OCI-LY7 (cell line): ENCODE results near the gene KRTAP13-2. TPM values are rescaled to one million over a fixed set of nuclear protein-coding genes. Genes with fewer than 3 reads are reported as not detected.

Experiments used
- BruUV-seq: library from RNA; stranded (reverse); fragments of 400-500 nt; replicated peaks from 2 replicates; lab custom pipeline; 2021; lab: Mats Ljungman, UMichigan
- CTCF ChIA-PET: fragments of 300-600 bp; sonication (Branson Sonifier 250); formaldehyde crosslinking; loops from one replicate; lab custom pipeline; 2022; ENCODE audit warnings: antibody characterized with exemption; ENCODE audit not compliant: unreplicated experiment; lab: Charles Lee
- POLR2A ChIA-PET: fragments of 300-600 bp; sonication (Branson Sonifier 250); formaldehyde crosslinking; loops from one replicate; lab custom pipeline; 2022; ENCODE audit warnings: antibody characterized with exemption; lab: Charles Lee
- DNase-seq: peaks from one replicate; pipeline ENCODE4 v3.0.0-alpha.2; 2015; ENCODE audit warnings: low spot score
- H2AFZ ChIP-seq: fragments of 200-600 bp; sonication (generic), shearing (Covaris generic); 2 replicates; pipeline ENCODE4 v1.6.1; 2014; ENCODE audit warnings: mild to moderate bottlenecking, antibody characterized with exemption, low read length, moderate library complexity
- H3K27ac ChIP-seq: fragments of 200-600 bp; sonication (generic); 2 replicates; pipeline ENCODE4 v1.5.1; 2014; ENCODE audit warnings: mixed run types, low read depth, mild to moderate bottlenecking, moderate library complexity, low read length, inconsistent platforms; ENCODE audit not compliant: poor library complexity, severe bottlenecking
- H3K36me3 ChIP-seq: fragments of 200-600 bp; sonication (generic); 2 replicates; pipeline ENCODE4 v1.6.1; 2014; ENCODE audit warnings: mild to moderate bottlenecking, antibody characterized with exemption, low read length, moderate library complexity, mixed read lengths; ENCODE audit not compliant: insufficient read depth
- H3K4me1 ChIP-seq: fragments of 200-600 bp; sonication (generic); 2 replicates; pipeline ENCODE4 v1.5.1; 2014; ENCODE audit warnings: mild to moderate bottlenecking, low read length; ENCODE audit not compliant: insufficient read depth, poor library complexity, severe bottlenecking
- H3K4me2 ChIP-seq: fragments of 200-600 bp; sonication (generic); 2 replicates; pipeline ENCODE4 v1.6.1; 2014; ENCODE audit warnings: mild to moderate bottlenecking, low read length
- H3K4me3 ChIP-seq: fragments of 200-600 bp; sonication (generic); 2 replicates; pipeline ENCODE4 v1.5.1; 2014; ENCODE audit warnings: mild to moderate bottlenecking, low read depth, low read length; ENCODE audit not compliant: poor library complexity, severe bottlenecking
- H3K79me2 ChIP-seq: fragments of 200-600 bp; sonication (generic); 2 replicates; pipeline ENCODE4 v1.6.1; 2016; ENCODE audit warnings: low read depth, mild to moderate bottlenecking, low read length, moderate library complexity, mixed read lengths; ENCODE audit not compliant: insufficient read depth
- H3K9me2 ChIP-seq: fragments of 200-600 bp; sonication (generic); 2 replicates; pipeline ENCODE4 v1.6.1; 2016; ENCODE audit warnings: mild to moderate bottlenecking, low read length, mixed read lengths; ENCODE audit not compliant: insufficient read depth
- H3K9me3 ChIP-seq: fragments of 200-600 bp; sonication (generic); 2 replicates; pipeline ENCODE4 v1.6.1; 2014; ENCODE audit warnings: mild to moderate bottlenecking, mixed run types, low read length, mixed read lengths
- H4K20me1 ChIP-seq: fragments of 200-600 bp; sonication (generic); 2 replicates; pipeline ENCODE4 v1.6.1; 2014; ENCODE audit warnings: mild to moderate bottlenecking, antibody characterized with exemption, low read length, moderate library complexity, mixed read lengths; ENCODE audit not compliant: insufficient read depth
- CTCF ChIP-seq: fragments of 200-600 bp; sonication (generic); conservative IDR thresholded peaks from 2 replicates; pipeline ENCODE4 v1.5.1; 2014; ENCODE audit warnings: mild to moderate bottlenecking, antibody characterized with exemption, low read length, moderate library complexity, mixed read lengths
- EZH2phosphoT487 ChIP-seq: fragments of 200-600 bp; sonication (generic); IDR thresholded peaks from 2 replicates; pipeline ENCODE4 v1.6.1; 2018; ENCODE audit warnings: low read depth, borderline replicate concordance, mild to moderate bottlenecking, mixed run types, antibody characterized with exemption, low read length, moderate library complexity, mixed read lengths
- intact Hi-C: fragments of 100-400 bp; cut with micrococcal nuclease; formaldehyde crosslinking; loops from one replicate; pipeline ENCODE4 v1.10.0; 2022; ENCODE audit not compliant: unreplicated experiment
- total RNA-seq, 2 experiments: library from RNA; depleted of rRNA in 1 of 2; stranded (reverse); fragments of >200 nt in 1 of 2; shearing (Covaris generic) in 1 of 2; gene quantifications; 2 replicates each; pipeline ENCODE4 v1.2.3, GENCODE V29; 2014 to 2022

Gene KRTAP13-2
- total RNA-seq, 2 experiments from 2014 or later, result not detected

DNA sequence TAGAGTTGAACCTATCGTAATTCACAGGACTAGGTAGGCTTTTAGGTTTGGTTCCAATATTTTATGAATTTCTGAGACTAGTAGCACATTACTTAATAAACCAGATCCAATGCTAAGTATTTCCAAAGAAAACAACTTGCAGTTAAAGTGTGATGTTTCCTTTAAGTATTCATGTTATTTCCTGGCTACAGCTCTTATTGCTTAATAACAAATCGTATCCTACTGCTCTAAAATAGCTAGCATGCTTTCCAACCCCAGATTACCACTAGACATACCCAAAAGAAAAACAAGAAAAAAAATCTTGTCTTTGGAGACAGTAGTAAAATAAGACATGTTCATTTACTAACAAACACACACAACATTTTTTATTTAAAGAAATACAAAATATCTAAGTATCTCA, 35.5 kb downstream of the KRTAP13-2 start:
- Histone ChIP-seq H3K4me1 (no peaks in the 10 kb centered on the region), H4K20me1 (no peaks in the 10 kb centered on the region), H3K27ac (no peak overlapping the region), H3K79me2 (no peaks in the 10 kb centered on the region), H3K4me3 (no peak overlapping the region), H3K9me2 (no peaks in the 10 kb centered on the region), H3K9me3 (no peaks in the 10 kb centered on the region), H3K36me3 (no peaks in the 10 kb centered on the region), H2AFZ (no peak overlapping the region), H3K4me2 (no peak overlapping the region)
- intact Hi-C loops, result no loop called here
- no TSS peak for BruUV-seq
- TF ChIP-seq CTCF, result no peak
- no peak for TF ChIP-seq EZH2phosphoT487
- DNase-seq, result no peak
- CTCF ChIA-PET, result no interaction called here
- POLR2A ChIA-PET, result no interaction called here

DNA sequence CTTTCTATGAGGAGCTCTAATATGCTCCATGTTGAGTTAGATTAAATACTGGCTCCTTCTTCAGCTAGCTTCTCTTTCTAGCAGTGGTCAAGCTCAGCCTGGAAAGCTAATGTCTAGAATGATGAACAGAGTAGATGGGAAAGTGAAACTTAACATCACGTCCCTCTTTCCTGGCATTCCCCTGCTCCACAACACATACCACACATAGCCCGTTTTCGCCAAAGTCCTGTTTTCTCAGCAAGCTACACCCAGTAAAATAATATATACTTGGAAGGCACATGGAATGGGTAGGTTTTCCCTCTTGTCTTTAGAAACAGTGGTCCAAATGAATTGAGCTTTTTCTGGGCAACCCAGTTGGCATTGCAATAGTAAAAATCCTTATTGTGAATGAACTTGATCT, 38.3 kb downstream of the KRTAP13-2 start:
- Histone ChIP-seq H3K4me2 (no peak overlapping the region), H3K9me3 (no peaks in the 10 kb centered on the region), H3K9me2 (no peaks in the 10 kb centered on the region), H3K27ac (no peak overlapping the region), H4K20me1 (no peaks in the 10 kb centered on the region), H2AFZ (no peak overlapping the region), H3K4me1 (no peaks in the 10 kb centered on the region), H3K4me3 (no peak overlapping the region), H3K36me3 (no peaks in the 10 kb centered on the region), H3K79me2 (no peaks in the 10 kb centered on the region)
- intact Hi-C loops, result no loop called here
- CTCF ChIA-PET, result interaction anchor here (0.6 kb wide), 1 partner anchor 960 kb away, joined by 3 read pairs; no protein-coding TSS in a partner anchor
- BruUV-seq, result no TSS peak
- POLR2A ChIA-PET, result interaction anchor here (0.8 kb wide), 1 partner anchor 25 kb away, joined by 5 read pairs; no protein-coding TSS in a partner anchor
- DNase-seq, result no peak
- no peak for TF ChIP-seq EZH2phosphoT487
- no peak for TF ChIP-seq CTCF

DNA sequence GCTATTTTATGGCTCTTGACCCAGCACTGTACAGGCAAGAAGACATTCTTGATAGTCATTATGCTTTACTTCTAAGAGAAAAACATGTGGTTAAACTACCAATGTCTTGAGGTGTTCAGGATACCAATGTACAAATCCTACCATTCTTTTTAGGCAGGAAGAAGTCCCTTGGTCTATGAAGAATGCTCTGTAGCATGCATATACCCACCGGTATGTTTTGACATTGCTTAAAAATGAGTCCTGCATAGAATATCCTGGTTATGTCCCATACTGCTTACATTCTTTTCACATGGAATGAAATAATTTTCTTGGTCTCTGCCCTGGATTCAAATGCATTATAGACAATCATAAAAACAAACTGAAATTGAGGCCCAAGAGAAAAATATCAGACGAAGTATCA, 39.4 kb downstream of the KRTAP13-2 start:
- CTCF ChIA-PET, result no interaction called here
- H3K36me3 ChIP-seq, result no peaks in the 10 kb centered on the region

More for the DNA sequence above, 39.4 kb downstream of the KRTAP13-2 start:
- no peak for TF ChIP-seq CTCF
- TF ChIP-seq EZH2phosphoT487, result no peak
- no peak for DNase-seq
- POLR2A ChIA-PET, result no interaction called here
- no TSS peak for BruUV-seq
- no peaks in the 10 kb centered on the region for H3K9me2 ChIP-seq
- intact Hi-C loops, result no loop called here
- H3K4me1 ChIP-seq, result no peaks in the 10 kb centered on the region
- no peaks in the 10 kb centered on the region for H3K9me3 ChIP-seq
- H2AFZ ChIP-seq, result no peak overlapping the region
- no peaks in the 10 kb centered on the region for H3K79me2 ChIP-seq
- H4K20me1 ChIP-seq, result no peaks in the 10 kb centered on the region
- no peak overlapping the region for H3K27ac ChIP-seq
- H3K4me3 ChIP-seq, result no peak overlapping the region
- H3K4me2 ChIP-seq, result no peak overlapping the region
